ENCODE data around the gene ACOT8.

- TF ChIP-seq CTCF (IDR thresholded peaks at IDR 0.05 in 4 of 5, conservative IDR thresholded peaks at IDR 0.05 in 1 of 5) = no peak
- no peak for TF ChIP-seq POLR2A (IDR thresholded peaks at IDR 0.05)
These were observed 4.9 kb downstream of the ACOT8 start for GRCh38 chr20:45852326-45852725.
